A549 treated with dexamethasone at 1 μM for 4 hours (cell line): Measurements from ENCODE around the gene VPS33B. TPM values are rescaled to one million over a fixed set of nuclear protein-coding genes. Genes with fewer than 3 reads are reported as not detected.

ENCODE experiments used
- total RNA-seq: library from RNA; stranded (reverse); fragments of 200-300 nt; extraction: Qiagen RNA extraction; gene quantifications from 5 replicates; pipeline ENCODE4 v1.2.3, GENCODE V29; 2022

VPS33B gene
- total RNA-seq = 12.6 to 18.0 TPM (median 14.5 TPM) in 5 replicates

GRCh38 chr15:91022075-91022831 is at the start of gene VPS33B:
Gene VPS33B (minus strand): TSS chr15:91022594. CDS start chr15:91022249, 345 bp downstream.

GRCh38 chr15:90994417-90995311 is 27.7 kb downstream of the VPS33B start, which contains the start of gene PRC1:
Gene PRC1 (minus strand): TSS chr15:90994535. CDS start chr15:90994417, 118 bp downstream.

GRCh38 chr15:90954712-90955623 is 67.4 kb downstream of the VPS33B start, which contains the start of gene RCCD1:
Gene RCCD1 (plus strand): TSS chr15:90954884. CDS start chr15:90956735, 1,851 bp downstream.

Other genes with a start within 250 kb of the VPS33B start
- gene FURIN, start 154.0 kb downstream of the VPS33B start, total RNA-seq = 41.5 to 69.8 TPM (median 61.8 TPM) in 5 replicates
- gene FES, start 138.1 kb downstream of the VPS33B start, total RNA-seq = 0.58 to 0.83 TPM (median 0.61 TPM) in 5 replicates
- 17.5 to 33.1 TPM (median 26.2 TPM) in 5 replicates for gene MAN2A2, start 119.3 kb downstream of the VPS33B start, total RNA-seq
- 33.1 to 36.7 TPM (median 34.3 TPM) in 5 replicates for gene HDDC3, start 90.0 kb downstream of the VPS33B start, total RNA-seq
- gene UNC45A, start 87.3 kb downstream of the VPS33B start, total RNA-seq = 45.3 to 62.6 TPM (median 58.8 TPM) in 5 replicates
- gene RCCD1, start 67.7 kb downstream of the VPS33B start, total RNA-seq = 23.7 to 41.5 TPM (median 29.0 TPM) in 5 replicates
- gene PRC1, start 28.1 kb downstream of the VPS33B start, total RNA-seq = 183 to 217 TPM (median 210 TPM) in 5 replicates
- 0.06 to 0.29 TPM (median 0.13 TPM) in 5 replicates for gene SV2B, start 77.7 kb upstream of the VPS33B start, total RNA-seq